Chondrocyte (in vitro differentiated cells): Measurements from ENCODE around the gene MYBBP1A. TPM values are rescaled to one million over a fixed set of nuclear protein-coding genes. Genes with fewer than 3 reads are reported as not detected.
"Not testable (repeated sequence)": the region's sequence is repeated elsewhere in the genome, so short reads cannot be mapped to it uniquely, and the experiment has no call there.

Experiments used
- DNase-seq: peaks from one replicate; pipeline ENCODE4 v3.0.0; 2021; ENCODE audit warnings: mixed read lengths, low spot score
- H3K27ac Mint-ChIP-seq: one replicate; pipeline ENCODE4 v1.8.0; 2021; ENCODE audit warnings: mild to moderate bottlenecking, moderate library complexity, mixed read lengths; ENCODE audit not compliant: unreplicated experiment
- H3K27me3 Mint-ChIP-seq: 2 replicates; pipeline ENCODE4 v1.8.0; 2021; ENCODE audit warnings: low read depth, mixed read lengths
- H3K36me3 Mint-ChIP-seq: 2 replicates; pipeline ENCODE4 v1.8.0; 2021; ENCODE audit warnings: low read depth, mixed read lengths
- H3K4me1 Mint-ChIP-seq: 2 replicates; pipeline ENCODE4 v1.8.0; 2021; ENCODE audit warnings: low read depth, mild to moderate bottlenecking, mixed read lengths
- H3K4me3 Mint-ChIP-seq: one replicate; pipeline ENCODE4 v1.8.0; 2021; ENCODE audit warnings: mild to moderate bottlenecking, moderate library complexity, mixed read lengths; ENCODE audit not compliant: unreplicated experiment
- H3K9me3 Mint-ChIP-seq: 2 replicates; pipeline ENCODE4 v1.8.0; 2021; ENCODE audit warnings: low read depth, mixed read lengths
- CTCF ChIP-seq: fragments of 200-600 bp; sonication (generic); IDR thresholded peaks from 2 replicates; pipeline ENCODE4 v1.5.0; 2021; ENCODE audit warnings: antibody characterized with exemption, mild to moderate bottlenecking, moderate library complexity
- total RNA-seq: library from RNA; stranded (reverse); gene quantifications from 3 replicates; pipeline ENCODE4 v1.2.1, GENCODE V29; 2021

MYBBP1A gene
- total RNA-seq, 1 donor from 2014 or later, result 33.6 TPM

- H3K27me3 Mint-ChIP-seq, result peaks cover 13% of the 10 kb centered on the region
- no peak for TF ChIP-seq CTCF
- H3K27ac Mint-ChIP-seq, result no peak overlapping the region
- no peak overlapping the region for H3K4me3 Mint-ChIP-seq
- DNase-seq, result no peak
- H3K4me1 Mint-ChIP-seq, result peaks cover 3% of the 10 kb centered on the region
- H3K9me3 Mint-ChIP-seq, result no peaks in the 10 kb centered on the region
- H3K36me3 Mint-ChIP-seq, result no peaks in the 10 kb centered on the region
Measured at GRCh38 chr17:4591529-4591928, 36.3 kb upstream of the MYBBP1A start.

GRCh38 chr17:4590981-4591453 is 35.8 kb upstream of the MYBBP1A start:
- peaks cover 18% of the 10 kb centered on the region for H3K27me3 Mint-ChIP-seq
- H3K9me3 Mint-ChIP-seq, result no peaks in the 10 kb centered on the region
- no peak overlapping the region for H3K27ac Mint-ChIP-seq
- no peaks in the 10 kb centered on the region for H3K36me3 Mint-ChIP-seq
- TF ChIP-seq CTCF, result no peak
- no peak for DNase-seq
- peaks cover 3% of the 10 kb centered on the region for H3K4me1 Mint-ChIP-seq
- H3K4me3 Mint-ChIP-seq, result no peak overlapping the region

DNA sequence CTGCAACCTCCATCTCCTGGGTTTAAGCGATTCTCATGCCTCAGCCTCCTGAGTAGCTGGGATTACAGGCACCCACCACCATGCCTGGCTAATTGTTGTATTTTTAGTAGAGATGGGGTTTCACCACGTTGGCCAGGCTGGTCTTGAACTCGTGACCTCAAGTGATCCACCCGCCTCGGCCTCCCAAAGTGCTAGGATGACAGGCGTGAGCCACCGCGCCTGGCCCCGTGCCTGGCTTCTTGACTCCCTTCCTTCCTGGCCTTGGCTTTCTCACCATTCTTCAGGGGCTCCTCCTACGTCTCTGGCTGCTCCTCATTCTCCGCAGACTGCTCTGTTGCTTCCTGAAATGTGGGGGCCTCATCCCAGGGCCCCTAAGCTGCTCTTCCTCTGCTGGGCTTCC is 34.9 kb upstream of the MYBBP1A start:
- not testable (repeated sequence) for DNase-seq, H3K9me3 Mint-ChIP-seq, H3K4me1 Mint-ChIP-seq, H3K4me3 Mint-ChIP-seq, H3K36me3 Mint-ChIP-seq, H3K27ac Mint-ChIP-seq
- peaks cover 25% of the 10 kb centered on the region for H3K27me3 Mint-ChIP-seq

GRCh38 chr17:4588898-4589625 is 33.9 kb upstream of the MYBBP1A start:
- Mint-ChIP-seq H3K27me3 (peaks cover 26% of the 10 kb centered on the region), H3K4me3 (no peak overlapping the region), H3K36me3 (no peaks in the 10 kb centered on the region), H3K9me3 (no peaks in the 10 kb centered on the region), H3K4me1 (peaks cover 3% of the 10 kb centered on the region), H3K27ac (no peak overlapping the region)
- no peak for TF ChIP-seq CTCF
- no peak for DNase-seq

DNA sequence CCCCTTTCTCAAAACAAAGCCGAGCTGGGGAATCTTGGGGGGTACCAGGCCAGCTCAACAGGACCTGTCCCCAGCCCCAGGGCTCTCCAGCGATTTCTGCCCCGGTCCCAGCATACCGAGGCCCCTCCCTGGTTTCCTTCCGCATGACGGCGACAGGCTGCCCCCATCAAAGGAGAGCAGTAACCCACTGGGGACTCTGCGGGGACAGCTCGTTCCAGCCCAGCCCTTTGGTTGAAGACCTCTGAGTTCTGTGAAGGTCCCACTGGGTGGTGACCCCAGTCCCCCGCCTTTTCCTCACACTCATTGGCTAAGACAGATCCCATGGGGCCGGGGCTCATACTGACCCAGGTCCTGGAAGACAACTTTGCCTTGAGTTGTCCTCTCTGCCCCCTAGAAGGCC is 33.2 kb upstream of the MYBBP1A start:
- H3K4me1 Mint-ChIP-seq, result peaks cover 4% of the 10 kb centered on the region
- H3K36me3 Mint-ChIP-seq, result no peaks in the 10 kb centered on the region
- no peak for DNase-seq
- no peaks in the 10 kb centered on the region for H3K9me3 Mint-ChIP-seq
- H3K27ac Mint-ChIP-seq, result no peak overlapping the region
- TF ChIP-seq CTCF, result no peak
- H3K4me3 Mint-ChIP-seq, result no peak overlapping the region
- peaks cover 32% of the 10 kb centered on the region for H3K27me3 Mint-ChIP-seq

DNA sequence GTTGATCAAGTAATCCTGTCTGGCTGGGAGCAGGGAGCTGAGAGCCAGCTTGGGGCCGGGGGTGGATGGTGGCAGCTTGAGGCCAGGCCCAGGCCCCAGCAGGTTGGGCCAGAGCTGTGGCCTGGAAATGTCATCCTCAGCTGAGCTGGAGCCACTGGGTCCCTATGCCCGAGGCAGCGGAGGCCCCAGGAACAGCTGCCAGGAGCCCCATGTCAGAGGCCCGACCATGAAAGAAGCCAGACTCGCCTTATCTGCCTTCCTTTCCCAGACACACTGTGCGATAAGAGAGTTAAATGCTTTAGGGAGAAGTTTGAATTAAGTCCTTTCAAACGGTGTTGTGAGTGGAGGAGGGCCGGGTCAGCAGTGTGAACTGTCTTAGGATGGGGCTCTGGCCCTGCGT is 32.6 kb upstream of the MYBBP1A start:
- peaks cover 38% of the 10 kb centered on the region for H3K27me3 Mint-ChIP-seq

More for the DNA sequence above, 32.6 kb upstream of the MYBBP1A start:
- H3K9me3 Mint-ChIP-seq, result no peaks in the 10 kb centered on the region
- H3K27ac Mint-ChIP-seq, result no peak overlapping the region
- no peak for DNase-seq
- H3K4me1 Mint-ChIP-seq, result peaks cover 4% of the 10 kb centered on the region
- no peak for TF ChIP-seq CTCF
- no peaks in the 10 kb centered on the region for H3K36me3 Mint-ChIP-seq
- no peak overlapping the region for H3K4me3 Mint-ChIP-seq
